Measurements from ENCODE around the gene LRRC15. TPM values are rescaled to one million over a fixed set of nuclear protein-coding genes. Genes with fewer than 3 reads are reported as not detected.

The LRRC15 gene
- total RNA-seq, 1 experiment from 2014 or later, result 0.40 TPM

- DNase-seq (ENCODE audit: low read depth), result no peak
These were observed 32.8 kb downstream of the LRRC15 start for GRCh38 chr3:194336601-194337355.

- no peak for DNase-seq (ENCODE audit: low read depth)
These were observed 35.6 kb downstream of the LRRC15 start for GRCh38 chr3:194333981-194334320.

GRCh38 chr3:194333212-194333980 is 36.1 kb downstream of the LRRC15 start:
- DNase-seq (ENCODE audit: low read depth), result peak; percentile 88

DNA sequence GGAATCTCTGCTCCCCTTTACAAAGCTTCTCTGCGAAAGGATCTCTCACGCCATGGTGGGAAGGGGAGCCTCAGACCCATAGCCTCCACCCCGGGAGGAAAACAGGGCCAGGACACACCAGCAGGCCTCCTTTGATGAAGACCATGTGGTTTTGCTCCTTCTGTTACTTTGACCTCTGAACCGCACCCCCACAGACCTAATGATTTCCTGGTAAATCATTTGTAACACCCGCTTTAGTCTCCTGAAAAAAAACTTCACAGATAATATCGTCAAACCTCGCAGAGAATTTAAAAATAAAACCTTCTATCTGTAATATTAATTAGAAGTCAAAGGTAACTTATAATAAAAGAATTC is 36.7 kb downstream of the LRRC15 start:
- no peak for DNase-seq (ENCODE audit: low read depth)

DNA sequence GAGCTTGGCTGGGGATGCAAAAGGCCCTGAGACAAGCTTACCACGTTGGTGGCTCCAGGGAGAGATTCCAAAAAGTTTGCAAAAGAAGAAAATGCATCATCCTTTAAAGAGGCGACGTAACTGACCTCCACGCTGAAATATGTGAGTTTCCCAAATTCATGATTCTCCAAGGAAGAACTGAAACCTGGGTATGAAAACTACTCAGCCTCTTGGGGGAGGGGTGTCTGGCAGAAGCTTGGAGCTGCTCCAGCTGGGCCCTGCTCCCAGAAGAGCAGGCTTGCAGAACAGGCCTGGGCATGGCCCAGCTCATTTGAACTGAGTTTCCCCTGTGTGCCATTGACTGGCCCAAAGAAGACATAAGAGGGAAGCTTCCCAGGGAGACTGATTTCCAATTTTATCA is 39.0 kb downstream of the LRRC15 start:
- no peak for DNase-seq (ENCODE audit: low read depth)

DNA sequence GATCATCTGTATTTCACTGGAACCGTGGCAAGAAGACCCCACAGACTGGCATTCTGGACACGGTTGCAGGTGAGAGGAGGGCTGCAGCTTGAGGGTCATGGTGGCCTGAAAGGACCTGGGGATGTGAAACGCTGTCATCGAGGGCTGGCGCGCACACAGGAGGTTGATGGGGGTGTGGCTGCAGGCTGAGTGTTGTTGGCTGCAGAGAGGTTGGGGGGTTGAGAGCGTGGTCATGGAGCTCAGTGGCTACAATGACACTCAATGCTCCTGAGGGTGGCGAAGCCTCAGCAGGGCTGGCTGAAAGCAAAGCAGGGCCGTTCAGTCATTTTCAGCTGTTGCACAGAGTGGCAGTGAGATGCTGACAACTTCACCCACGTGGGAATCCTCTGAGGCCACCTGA is 39.4 kb downstream of the LRRC15 start:
- no peak for DNase-seq (ENCODE audit: low read depth)

- no peak for DNase-seq (ENCODE audit: low read depth)
These were observed 40.0 kb downstream of the LRRC15 start for GRCh38 chr3:194329583-194329965.

DNA sequence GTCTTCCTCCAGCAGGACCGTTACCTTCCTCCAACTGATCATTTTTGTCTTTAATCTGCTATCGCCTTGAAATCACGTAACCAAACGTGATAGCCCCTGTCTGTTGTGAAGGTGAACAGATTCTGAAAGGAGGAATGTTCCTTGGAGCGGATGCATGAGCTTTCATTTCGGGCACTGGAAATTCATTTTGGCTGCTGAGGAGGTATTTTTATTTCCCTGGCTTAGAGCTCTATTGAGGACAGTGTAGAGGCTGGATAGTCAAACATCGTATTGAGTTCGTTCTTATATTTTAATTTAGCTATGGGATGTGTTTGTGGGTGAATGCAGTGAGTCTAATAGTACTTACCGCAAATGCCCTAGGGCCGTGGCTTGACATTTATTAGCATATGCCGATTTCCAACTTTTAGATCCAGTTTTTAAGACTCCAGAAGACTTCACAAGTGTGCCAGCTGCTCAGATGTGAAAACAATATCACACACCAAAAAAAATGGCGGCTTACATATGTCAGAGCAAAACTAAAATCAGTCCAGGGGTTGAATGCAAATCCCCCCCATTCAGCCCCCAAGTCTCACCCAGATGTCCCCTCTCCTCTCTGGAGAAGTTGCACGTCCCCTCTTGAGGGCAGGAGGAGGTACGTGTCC is 40.5 kb downstream of the LRRC15 start:
- DNase-seq (ENCODE audit: low read depth), result no peak

DNA sequence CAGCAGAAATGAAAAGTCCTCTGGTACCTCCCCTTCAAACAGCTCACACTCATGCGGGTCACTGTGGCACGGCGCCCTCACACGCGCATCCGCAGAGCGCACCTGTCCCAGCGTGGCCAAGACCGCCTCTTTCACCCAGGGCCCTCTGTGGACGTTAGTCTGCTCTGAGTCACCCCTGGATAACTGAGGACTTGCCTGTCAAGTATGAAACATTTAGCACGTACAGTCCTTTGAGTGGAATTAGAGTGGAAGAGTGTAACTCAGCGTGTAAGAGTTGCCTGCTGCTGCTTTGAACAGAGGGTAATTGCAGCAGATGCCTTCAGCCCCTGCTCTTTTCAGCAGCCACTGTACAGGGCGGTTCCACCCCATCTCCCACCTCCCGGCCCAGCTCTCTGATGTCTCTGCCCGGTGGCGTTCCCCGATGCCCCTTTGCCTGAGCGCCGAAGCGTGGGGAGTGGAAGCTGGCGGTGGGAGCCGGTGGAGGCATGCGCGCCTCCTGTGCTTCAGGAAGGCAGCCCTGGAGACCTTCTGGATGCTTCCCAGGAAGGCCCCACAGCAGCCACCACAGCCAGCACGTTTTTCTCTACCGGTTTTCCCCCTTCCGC is 41.4 kb downstream of the LRRC15 start:
- peak; percentile 42 for DNase-seq (ENCODE audit: low read depth)

- no peak for DNase-seq (ENCODE audit: low read depth)
These were observed 42.1 kb downstream of the LRRC15 start for GRCh38 chr3:194327218-194328052.

GRCh38 chr3:194326968-194327217 is 42.6 kb downstream of the LRRC15 start:
- DNase-seq (ENCODE audit: low read depth), result no peak

- DNase-seq (ENCODE audit: low read depth), result peak; percentile 36
These were observed 43.2 kb downstream of the LRRC15 start for GRCh38 chr3:194326192-194326967.

DNA sequence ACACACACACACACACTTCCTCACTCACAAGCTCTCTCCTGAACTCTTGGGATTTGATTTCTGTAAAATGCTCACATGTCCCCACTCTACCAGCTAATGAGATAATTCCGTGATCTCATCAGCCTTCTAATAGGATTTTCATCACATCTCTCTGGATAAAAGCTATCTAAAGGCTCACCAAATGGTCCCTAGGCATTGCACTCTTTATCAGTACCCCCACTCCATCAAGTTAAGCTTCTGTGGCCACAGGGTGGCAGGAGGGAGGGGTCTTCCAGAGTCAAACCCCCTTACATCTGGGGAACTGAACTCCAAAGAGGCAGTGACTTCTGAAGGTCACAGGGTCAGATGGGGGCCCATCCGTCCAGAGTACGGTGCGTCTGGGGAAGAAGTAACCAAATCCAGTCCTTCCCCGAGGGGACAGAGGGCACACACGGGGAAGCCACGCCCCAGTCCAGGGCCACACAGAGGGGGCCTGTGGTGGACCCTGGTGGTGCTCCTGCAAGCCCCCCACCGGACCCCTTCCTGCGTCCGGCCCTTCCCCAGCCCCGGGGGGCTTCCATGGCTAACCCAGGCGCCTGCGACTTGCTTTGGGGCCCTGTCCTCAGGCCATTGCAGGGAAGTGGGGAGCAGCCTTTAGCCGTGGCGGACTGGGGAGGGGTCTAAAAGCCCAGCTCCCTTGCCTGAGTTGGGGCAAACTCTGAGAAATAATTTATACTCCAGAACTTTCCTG is 44.0 kb downstream of the LRRC15 start:
- DNase-seq (ENCODE audit: low read depth), result no peak

GRCh38 chr3:194324823-194325327 is 44.7 kb downstream of the LRRC15 start:
- no peak for DNase-seq (ENCODE audit: low read depth)

DNA sequence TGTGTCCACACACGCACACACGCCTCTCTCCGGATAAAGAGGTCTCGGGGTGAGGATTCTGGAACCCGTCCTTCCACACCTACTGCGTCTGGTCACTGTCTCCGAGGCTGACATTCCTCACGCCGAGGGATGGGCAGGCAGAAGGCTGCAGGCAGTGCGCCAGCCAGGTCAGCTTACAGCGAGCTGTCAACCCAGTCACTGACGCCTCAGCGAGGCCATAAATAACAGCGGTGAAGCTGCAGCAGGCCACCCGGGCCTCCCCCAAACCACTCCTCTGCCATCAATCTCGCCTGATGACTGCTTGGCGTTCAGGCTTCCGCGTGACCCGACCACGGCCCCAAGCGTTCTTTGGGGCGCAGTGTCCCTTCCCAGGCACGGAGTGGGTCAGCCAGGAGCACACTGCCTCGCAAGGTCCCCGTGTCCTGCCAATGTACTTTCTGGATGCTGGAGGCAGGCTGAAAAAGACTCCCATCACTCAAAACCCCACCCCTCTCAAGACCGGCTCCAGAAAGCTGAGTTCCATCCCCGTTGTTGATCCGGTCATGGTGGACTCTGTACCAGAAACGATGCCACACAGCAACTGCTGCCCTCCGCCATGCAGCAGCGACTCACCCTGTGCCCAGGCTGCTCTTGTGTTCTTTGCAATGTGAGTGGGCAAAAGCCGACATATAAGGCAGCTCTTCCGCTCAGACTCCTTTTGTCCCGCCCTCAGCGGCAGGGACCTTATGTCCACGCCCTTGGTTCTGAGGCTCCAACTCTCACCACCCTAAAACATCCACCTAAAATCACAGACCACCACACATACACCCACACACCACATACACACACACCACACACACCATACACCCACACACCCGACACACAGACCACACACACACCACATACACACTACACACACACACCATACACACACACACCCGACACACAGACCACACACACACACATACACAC is 45.5 kb downstream of the LRRC15 start:
- no peak for DNase-seq (ENCODE audit: low read depth)

- DNase-seq (ENCODE audit: low read depth), result peak; percentile 96
These were observed 46.8 kb downstream of the LRRC15 start for GRCh38 chr3:194322678-194323211.

DNA sequence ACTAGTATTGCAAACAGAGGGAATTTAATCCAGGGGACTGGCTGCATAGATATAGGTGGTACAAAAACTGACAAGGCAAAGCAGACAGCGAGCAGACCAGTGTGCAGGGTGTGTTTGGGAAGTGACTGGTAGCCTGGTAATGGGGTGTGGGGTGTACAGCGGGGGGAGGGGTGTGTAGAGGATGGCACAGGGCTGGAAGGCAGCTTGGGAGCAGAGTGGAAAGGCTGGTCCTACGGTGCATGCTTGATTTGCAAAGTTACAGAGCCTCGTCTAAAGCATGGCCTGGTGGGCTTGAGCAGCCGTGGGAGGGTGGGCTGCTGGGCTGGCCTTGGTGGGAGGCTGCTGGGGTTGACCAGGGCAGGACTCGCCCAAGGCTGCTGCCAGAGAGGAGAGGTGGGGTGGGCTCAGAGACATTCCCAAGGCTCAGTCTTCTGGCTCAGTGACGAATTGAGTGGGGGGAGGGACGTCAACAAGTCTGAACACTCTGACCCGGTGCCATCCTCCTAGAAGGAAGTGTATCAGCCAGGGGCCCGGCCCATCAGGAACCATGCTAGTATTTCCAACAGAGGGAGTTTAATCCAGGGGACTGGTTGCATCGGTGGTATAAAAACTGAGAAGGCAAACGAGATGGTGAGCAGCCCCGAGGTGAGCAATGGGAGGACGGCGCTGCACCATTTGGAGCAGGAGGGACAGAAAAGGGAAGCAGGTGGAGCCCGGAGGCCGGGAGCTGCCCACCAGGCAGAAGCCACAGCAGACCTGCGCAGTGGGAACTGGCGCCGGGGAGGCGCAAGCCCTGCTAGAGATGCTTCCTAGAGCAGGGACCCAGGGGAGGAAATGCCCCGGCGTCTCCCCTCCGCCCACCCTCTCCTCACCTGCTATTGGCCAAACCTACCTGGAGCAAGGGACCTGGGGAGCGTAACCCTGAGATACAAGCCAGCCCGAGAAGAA is 47.6 kb downstream of the LRRC15 start:
- DNase-seq (ENCODE audit: low read depth), result no peak

Data from HT1080 (cell line).